NK-92 (cell line): ENCODE results near the gene CERS4.
"Not testable (repeated sequence)": the region's sequence is repeated elsewhere in the genome, so short reads cannot be mapped to it uniquely, and the experiment has no call there.

Experiments used
- DNase-seq: peaks from one replicate; lab custom pipeline; 2025; ENCODE audit not compliant: unreplicated experiment; lab: John Stamatoyannopoulos, UW

CERS4 gene

DNA sequence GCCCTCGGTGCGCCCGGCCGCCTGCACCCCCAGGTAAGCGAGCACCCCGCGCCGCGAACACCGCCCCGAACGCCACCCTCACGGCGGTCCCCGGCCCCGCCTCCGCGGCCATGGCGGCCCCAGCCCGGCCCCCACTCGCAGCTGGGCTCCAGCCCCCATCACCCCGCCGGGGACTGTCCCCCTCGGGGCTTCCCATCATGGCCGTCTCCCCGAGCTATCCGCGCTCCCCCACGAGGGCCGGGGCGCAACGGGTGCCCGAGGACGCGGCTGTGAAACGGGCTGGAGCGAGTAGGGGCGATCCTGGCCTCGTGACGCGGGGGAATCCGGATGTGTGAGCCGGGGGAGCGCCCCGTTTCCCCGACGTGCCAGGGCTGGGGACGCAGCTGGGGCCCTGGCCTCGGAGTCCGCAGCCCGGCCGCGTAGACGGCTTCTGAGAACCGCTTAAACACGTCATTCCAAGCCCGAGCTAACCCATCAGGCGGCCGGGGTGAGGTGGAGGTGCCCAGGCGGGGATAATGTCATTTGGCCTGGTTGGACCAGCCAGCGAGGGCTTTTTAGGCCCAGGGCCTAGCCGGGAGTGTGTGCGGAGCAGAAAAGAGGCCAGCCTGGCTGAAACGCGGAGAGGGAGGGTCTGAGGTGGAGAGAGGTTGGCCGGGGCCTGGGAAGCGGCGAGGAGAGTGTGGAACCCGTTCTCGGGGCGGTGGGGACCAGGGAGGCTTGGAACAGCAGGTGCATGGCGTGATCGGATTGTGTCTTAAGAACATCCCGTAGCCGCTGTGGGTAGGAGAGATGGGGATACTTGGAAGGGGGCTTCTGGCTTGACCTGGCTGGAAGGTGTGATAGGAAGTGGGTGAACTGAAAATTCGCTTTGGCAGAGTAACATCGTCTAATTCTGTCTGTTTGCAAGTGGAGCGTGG is 550 bp downstream of the CERS4 start:
- no peak for DNase-seq

DNA sequence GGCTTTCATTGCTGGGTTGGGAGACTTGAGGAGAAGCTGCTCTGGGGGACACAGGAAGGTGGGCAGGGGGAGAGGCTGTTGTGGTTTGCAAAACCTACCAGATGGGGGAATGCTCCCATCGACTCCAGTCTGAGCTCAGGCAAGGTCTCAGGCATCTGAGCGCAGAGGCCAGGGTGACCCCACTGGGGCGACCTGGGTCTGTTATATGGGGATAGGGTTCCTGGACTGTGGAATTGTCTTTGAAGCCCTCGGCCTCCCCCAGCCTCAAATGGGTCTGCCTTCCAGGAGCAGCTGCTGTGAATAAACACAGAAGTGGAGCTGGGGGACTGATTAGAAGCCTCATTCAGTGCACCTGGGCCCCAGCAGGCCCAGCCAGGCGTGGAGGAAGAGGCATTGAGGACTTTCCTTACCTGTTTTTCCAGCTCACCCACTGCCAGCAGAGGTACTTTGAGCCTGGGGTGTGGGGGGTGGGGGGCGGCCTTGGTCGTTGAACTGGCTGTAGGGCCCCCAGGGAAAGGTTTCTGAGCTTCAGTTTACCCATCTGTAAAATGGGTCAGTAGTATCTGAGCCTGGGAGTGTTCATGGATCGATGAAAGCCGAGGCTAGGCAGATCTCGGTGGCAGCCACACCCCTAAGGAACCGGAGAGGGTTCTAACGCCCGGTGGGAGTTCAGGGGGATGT is 1.4 kb downstream of the CERS4 start:
- no peak for DNase-seq

- DNase-seq, result no peak
Observed at GRCh38 chr19:8212212-8212611, 3.0 kb downstream of the CERS4 start.

DNA sequence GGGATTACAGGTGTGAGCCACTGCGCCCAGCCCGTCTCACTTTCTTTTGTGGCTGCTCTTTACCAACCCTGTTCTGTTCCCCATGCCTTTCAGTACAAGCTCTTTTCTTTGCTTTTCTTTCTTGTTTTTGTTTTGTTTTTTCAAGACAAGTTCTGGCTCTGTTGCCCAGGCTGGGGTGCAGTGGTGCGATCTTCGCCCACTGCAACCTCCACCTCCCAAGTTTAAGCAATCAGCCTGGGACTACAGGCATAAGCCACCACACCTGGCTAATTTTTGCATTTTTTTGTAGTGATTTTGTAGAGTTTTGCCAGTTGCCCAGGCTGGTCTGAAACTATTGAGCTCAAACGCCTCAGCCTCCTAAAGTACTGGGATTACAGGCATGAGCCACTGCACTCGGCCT is 3.7 kb downstream of the CERS4 start:
- no peak for DNase-seq

DNA sequence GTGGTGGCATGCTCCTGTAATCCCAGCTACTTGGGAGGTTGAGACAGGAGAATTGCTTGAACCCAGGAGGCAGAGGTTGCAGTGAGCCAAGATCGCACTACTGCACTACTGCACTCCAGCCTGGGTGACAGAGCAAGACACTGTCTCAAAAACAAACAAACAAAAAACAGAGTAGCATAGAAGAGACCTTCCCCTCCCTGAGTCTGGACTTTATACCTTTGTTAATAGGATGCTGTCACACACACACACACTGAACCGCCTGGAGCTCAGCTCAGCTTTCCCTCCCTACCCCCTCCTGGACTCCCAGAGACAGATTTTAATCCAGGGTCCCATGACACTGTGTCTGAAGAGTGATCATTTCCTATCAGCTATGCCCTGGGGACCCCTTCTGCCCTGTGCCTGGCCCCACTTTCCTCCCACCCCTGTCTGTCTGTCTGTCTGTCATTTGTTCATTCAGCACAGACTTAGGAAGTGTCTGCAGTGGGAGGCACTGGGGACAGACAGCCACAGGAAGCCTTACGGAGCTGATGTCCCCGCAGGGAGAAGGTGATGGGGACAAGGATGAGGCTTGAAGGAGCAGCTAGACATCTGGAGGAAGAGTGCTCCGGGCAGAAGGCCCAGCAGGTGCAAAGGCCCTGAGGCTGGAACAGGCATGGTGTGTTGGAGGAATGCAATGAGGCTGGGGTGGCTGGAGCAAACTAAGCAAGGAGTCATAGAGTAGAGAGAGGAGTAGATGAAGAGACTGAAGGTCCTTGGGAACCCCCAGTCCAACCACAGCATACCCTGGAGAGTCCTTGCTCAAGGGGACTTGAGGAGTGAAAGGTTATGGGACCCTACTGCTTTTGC is 4.9 kb downstream of the CERS4 start:
- DNase-seq, result no peak

DNA sequence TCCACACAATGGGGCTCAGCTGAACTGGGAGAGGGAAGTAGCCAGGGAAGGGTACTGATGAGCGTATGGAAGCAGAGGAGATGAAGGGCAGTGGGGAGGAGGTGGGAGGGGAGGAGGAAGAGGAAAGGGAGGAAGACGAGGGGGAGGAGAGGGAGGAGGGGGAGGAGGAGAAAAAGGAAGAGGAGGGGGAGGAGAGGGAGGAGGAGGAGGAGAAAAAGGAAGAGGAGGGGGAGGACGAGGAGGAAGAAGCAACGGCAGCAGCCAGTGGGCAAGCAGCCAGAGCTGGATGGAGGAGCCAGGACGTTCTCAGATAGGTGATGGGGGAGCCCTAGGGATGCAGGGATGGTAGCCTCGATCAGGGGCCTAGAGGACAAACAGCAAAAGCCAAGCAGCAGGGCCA is 5.6 kb downstream of the CERS4 start:
- no peak for DNase-seq

GRCh38 chr19:8215783-8216182 is 6.6 kb downstream of the CERS4 start:
- DNase-seq, result no peak

- no peak for DNase-seq
Observed at GRCh38 chr19:8216357-8216756, 7.2 kb downstream of the CERS4 start.

GRCh38 chr19:8218127-8218526 is 9.0 kb downstream of the CERS4 start:
- not testable (repeated sequence) for DNase-seq

DNA sequence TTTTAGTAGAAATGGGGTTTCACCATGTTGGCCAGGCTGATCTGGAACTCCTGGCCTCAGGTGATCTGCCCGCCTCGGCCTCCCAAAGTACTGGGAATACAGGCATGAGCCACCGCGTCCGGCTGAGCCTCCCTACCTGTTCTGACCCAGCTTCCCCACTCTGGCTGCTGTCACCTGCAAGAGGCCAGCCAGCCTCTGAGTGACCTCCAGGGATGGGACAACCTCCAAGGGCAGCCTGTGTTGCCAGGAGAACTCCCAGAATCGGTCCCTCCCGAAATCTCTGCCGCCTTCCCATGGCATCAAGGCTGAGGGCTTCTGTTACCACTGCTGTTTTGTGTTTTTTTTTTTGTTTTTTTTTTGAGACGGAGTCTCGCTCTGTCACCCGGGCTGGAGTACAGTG is 11.3 kb downstream of the CERS4 start:
- no peak for DNase-seq

GRCh38 chr19:8221161-8221560 is 12.0 kb downstream of the CERS4 start:
- DNase-seq, result no peak

DNA sequence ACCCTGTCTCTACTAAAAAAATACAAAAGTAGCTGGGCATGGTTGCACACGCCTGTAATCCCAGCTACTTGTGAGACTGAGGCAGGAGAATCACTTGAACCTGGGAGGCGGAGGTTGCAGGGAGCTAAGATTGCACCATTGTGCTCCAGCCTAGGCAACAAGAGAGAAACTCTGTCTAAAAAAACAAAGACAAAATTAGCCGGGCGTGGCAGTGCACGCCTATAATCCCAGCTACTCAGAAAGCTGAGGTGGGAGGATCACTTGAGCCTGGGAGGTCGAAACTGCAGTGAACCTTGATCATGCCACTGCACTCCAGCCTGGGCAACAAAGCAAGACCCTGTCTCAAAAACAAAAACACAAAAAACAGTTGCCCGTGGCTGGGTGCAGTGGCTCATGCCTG is 14.3 kb downstream of the CERS4 start:
- not testable (repeated sequence) for DNase-seq

DNA sequence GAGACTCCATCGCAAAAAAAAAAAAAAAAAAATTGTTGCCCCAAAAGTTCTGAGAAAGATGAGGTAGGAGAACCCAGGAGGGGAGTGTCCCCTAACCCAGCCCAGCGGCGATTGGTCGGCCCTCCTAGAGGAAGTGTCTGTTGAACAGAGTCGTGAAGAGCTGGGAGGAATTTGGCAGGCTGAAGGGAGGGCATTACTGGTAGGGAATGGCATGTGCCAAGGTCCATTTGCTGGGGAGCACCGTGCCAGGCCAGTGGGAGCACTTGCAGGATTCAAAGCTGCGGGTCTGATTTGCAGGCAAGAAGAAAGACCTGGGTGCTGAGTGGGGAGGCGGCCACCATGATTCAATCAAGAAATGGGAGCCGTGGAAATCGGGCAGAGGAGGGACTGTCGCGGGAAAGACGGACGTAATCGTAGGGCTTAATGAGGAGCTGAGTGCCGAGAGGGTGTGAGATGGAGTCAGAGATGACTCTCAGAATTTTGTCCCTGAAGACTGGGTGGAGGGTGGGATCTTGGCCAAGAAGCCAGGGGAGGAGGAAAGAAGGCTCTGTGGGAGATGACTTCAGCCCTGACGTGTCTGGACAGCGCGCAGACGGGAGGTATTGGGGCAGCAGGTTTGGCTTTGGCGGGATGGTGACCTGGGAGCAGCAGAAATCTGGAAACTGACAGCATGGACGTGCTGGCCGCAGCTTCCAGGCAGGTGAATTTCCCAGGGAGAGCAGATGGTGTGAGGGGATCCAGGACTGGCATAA is 15.4 kb downstream of the CERS4 start:
- no peak for DNase-seq

- DNase-seq, result no peak
Observed at GRCh38 chr19:8231073-8231604, 22.0 kb downstream of the CERS4 start.

DNA sequence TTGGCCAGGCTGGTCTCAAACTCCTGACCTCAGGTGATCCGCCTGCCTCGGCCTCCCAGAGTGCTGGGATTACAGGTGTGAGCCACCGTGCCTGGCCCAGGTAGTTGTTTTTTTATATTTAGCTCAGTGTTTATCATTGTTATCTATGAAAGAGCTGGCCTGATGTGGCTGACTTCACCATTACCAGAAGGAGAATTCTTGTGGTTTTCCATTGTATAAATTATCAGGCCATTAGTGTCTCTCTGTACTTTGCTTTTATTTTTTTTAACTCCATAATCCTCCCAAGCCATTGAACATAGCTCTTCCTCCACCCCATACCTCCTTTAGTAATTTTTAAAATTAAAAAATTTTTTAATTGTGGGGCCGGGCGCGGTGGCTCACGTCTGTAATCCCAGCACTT is 24.2 kb downstream of the CERS4 start:
- DNase-seq, result no peak

GRCh38 chr19:8237026-8237425 is 27.9 kb downstream of the CERS4 start:
- no peak for DNase-seq

GRCh38 chr19:8238251-8238650 is 29.1 kb downstream of the CERS4 start:
- no peak for DNase-seq

- DNase-seq, result no peak
Observed at GRCh38 chr19:8239528-8240273, 30.5 kb downstream of the CERS4 start.

DNA sequence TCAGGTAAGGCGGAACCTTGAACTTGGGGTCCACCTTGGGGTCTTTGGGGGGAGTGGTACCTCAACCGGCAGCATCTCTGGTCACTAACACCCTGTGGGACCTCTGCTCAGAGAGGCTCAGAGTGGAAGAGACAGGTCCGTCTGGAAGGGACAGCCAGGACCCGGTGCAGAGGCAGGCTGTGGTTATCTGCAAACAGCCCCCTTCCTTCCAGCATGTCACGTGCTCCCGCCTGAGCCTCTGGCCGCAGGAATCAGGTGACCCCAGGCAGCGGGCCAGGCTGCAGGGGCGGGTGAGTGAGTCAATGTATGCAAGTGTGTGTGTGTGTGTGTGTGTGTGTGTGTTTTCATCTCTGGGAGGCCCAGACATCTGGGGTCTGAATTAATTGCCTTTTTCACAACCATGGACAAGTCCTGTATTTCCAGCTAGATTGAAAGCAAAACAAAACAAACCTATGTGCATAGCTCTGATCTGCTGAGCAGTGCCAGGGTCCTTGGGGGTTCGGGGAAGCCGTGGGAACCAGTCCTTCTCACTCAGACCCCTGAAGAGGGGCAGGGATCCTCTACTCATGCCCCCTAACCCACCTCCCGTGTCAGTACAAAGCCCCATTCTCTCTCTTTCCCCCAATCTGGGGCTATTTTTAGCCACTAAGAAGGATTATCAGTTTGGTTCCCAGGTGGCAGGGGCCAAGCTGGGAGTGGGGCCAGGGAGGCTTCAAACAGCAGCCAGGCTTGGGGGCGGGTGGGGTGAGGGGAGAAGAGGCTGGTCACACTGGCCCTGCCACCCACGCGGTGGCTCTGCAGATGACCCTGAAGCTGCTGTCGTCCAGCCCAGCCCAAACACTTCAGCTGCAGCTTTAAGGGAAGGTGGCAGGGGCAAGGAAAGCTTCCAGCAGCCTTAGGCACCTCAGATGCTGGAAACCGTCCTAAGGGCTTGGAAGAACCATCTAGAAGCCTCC is 31.4 kb downstream of the CERS4 start:
- no peak for DNase-seq
